ENCODE results near the gene TOMM20L.

Gene TOMM20L

GRCh38 chr14:58455593-58456265 lies 60.0 kb downstream of the TOMM20L start:
- WGBS (ENCODE audit: insufficient coverage), result 98% methylated on average over 6 of the region's 9 CpGs
- CTCF ChIA-PET, result interaction anchor here (0.8 to 1.1 kb wide), 2 partner anchors 12 to 20 kb away, joined by 3 read pairs; no protein-coding TSS in a partner anchor
- POLR2A ChIA-PET, result interaction anchor here (0.7 kb wide), 1 partner anchor 303 kb away, joined by 3 read pairs; no protein-coding TSS in a partner anchor
- Histone ChIP-seq H3K36me3 (ENCODE audit: control insufficient read depth in 4 of 4, insufficient read depth in 4 of 4, low read length in 3 of 4) (peaks cover 22 to 54% (median 32%) of the 10 kb centered on the region in 4 experiments), H3K4me1 (ENCODE audit: control extremely low read depth in 1 of 4, control insufficient read depth in 4 of 4, insufficient read depth in 4 of 4, low read length in 3 of 4) (no peaks in the 10 kb centered on the region), H3K27me3 (replicated peaks in 2 of 5; ENCODE audit: control insufficient read depth in 4 of 5, insufficient read depth in 5 of 5, low read length in 4 of 5) (no peaks in the 10 kb centered on the region), H3K9me3 (ENCODE audit: control extremely low read depth in 1 of 5, control insufficient read depth in 4 of 5, insufficient read depth in 2 of 5, low read depth in 1 of 5, low read length in 4 of 5) (peaks cover 0 to 3% (median 0%) of the 10 kb centered on the region in 5 experiments), H3K27ac (ENCODE audit: insufficient read depth in 1 of 2, low read depth in 1 of 2, low read length in 2 of 2, poor library complexity in 1 of 2, severe bottlenecking in 2 of 2) (no peak overlapping the region), H3K4me3 (ENCODE audit: control insufficient read depth in 1 of 7, extremely low read depth in 1 of 7, insufficient read depth in 4 of 7, low read depth in 2 of 7, low read length in 6 of 7) (no peak overlapping the region)
- DNase-seq, result no peak

All from common myeloid progenitor, CD34-positive (primary cell).